WTC11 (cell line): ENCODE results near the gene METRNL. TPM values are rescaled to one million over a fixed set of nuclear protein-coding genes. Genes with fewer than 3 reads are reported as not detected.
A peak's percentile ranks its signal among the peaks of the same experiment; 100 is the strongest.

ENCODE experiments used
- ATAC-seq: fragments of 200-7000 bp; cut with Tn5 transposase; 2 replicates; pipeline ENCODE4 v1.10.0; 2021; ENCODE audit warnings: mild to moderate bottlenecking, moderate library complexity
- CTCF ChIA-PET: fragments of 300-600 bp; sonication (Branson Sonifier 250); formaldehyde crosslinking; loops from one replicate; lab custom pipeline; 2021; ENCODE audit warnings: antibody characterized with exemption; lab: Charles Lee
- POLR2A ChIA-PET: fragments of 350-600 bp; sonication (Branson Sonifier 250); formaldehyde crosslinking; loops from one replicate; lab custom pipeline; 2021; ENCODE audit warnings: antibody characterized with exemption; lab: Charles Lee
- DNase-seq: peaks from one replicate; pipeline ENCODE4 v3.0.0; 2021; ENCODE audit warnings: low spot score
- H3K27ac Mint-ChIP-seq: 2 replicates; pipeline ENCODE4 v1.8.0; 2021; ENCODE audit warnings: mixed read lengths
- H3K27me3 Mint-ChIP-seq: 2 replicates; pipeline ENCODE4 v1.8.0; 2021; ENCODE audit warnings: low read depth, mild to moderate bottlenecking, moderate library complexity, mixed read lengths
- H3K36me3 Mint-ChIP-seq: 2 replicates; pipeline ENCODE4 v1.8.0; 2021; ENCODE audit warnings: mixed read lengths
- H3K4me1 Mint-ChIP-seq: 2 replicates; pipeline ENCODE4 v1.8.0; 2022; ENCODE audit warnings: mixed read lengths
- H3K4me3 Mint-ChIP-seq: 2 replicates; pipeline ENCODE4 v1.8.0; 2021; ENCODE audit warnings: mild to moderate bottlenecking, moderate library complexity, mixed read lengths
- H3K9me3 Mint-ChIP-seq: 2 replicates; pipeline ENCODE4 v1.8.0; 2021; ENCODE audit warnings: mixed read lengths
- CREM ChIP-seq: sonication (generic); formaldehyde crosslinking; IDR thresholded peaks from 2 replicates; pipeline ENCODE4 v1.8.1; 2022; ENCODE audit warnings: mild to moderate bottlenecking, missing genetic modification reagents, moderate library complexity
- ELF4 ChIP-seq: sonication (generic); formaldehyde crosslinking; IDR thresholded peaks from 2 replicates; pipeline ENCODE4 v1.8.1; 2022; ENCODE audit warnings: low read depth, mild to moderate bottlenecking, moderate library complexity, missing genetic modification reagents
- GTF2I ChIP-seq: fragments of 250-450 bp; sonication (Bioruptor Pico); conservative IDR thresholded peaks from 2 replicates; pipeline ENCODE4 v1.4.0; 2021; ENCODE audit warnings: mild to moderate bottlenecking
- IRF2 ChIP-seq: sonication (generic); formaldehyde crosslinking; IDR thresholded peaks from 2 replicates; pipeline ENCODE4 v1.8.0; 2022; ENCODE audit warnings: low read depth, missing genetic modification reagents, borderline replicate concordance
- MXD4 ChIP-seq: fragments of 250-450 bp; sonication (Bioruptor Pico); IDR thresholded peaks from 2 replicates; pipeline ENCODE4 v1.8.0; 2021; ENCODE audit warnings: mild to moderate bottlenecking, moderate library complexity, borderline replicate concordance
- NFE2L1 ChIP-seq: sonication (generic); formaldehyde crosslinking; IDR thresholded peaks from 2 replicates; pipeline ENCODE4 v1.8.1; 2023; ENCODE audit warnings: missing genetic modification reagents
- NR2C2 ChIP-seq: sonication (generic); formaldehyde crosslinking; IDR thresholded peaks from 2 replicates; pipeline ENCODE4 v1.8.0; 2022; ENCODE audit warnings: mild to moderate bottlenecking, missing genetic modification reagents
- TEAD1 ChIP-seq: sonication (generic); formaldehyde crosslinking; IDR thresholded peaks from 2 replicates; pipeline ENCODE4 v1.8.0; 2022; ENCODE audit warnings: mild to moderate bottlenecking, missing genetic modification reagents
- ZNF219 ChIP-seq: sonication (generic); formaldehyde crosslinking; IDR thresholded peaks from 2 replicates; pipeline ENCODE4 v1.8.0; 2023; ENCODE audit warnings: missing genetic modification reagents, mild to moderate bottlenecking, borderline replicate concordance
- ZNF232 ChIP-seq: sonication (generic); formaldehyde crosslinking; IDR thresholded peaks from 2 replicates; pipeline ENCODE4 v1.8.0; 2022; ENCODE audit warnings: mild to moderate bottlenecking, missing genetic modification reagents
- ZNF263 ChIP-seq: sonication (generic); formaldehyde crosslinking; IDR thresholded peaks from 2 replicates; pipeline ENCODE4 v1.8.1; 2022; ENCODE audit warnings: low read depth, mild to moderate bottlenecking, moderate library complexity, missing genetic modification reagents
- ZNF396 ChIP-seq: fragments of 250-450 bp; sonication (Bioruptor Pico); IDR thresholded peaks from 2 replicates; pipeline ENCODE4 v1.8.0; 2021; ENCODE audit warnings: mild to moderate bottlenecking, moderate library complexity, borderline replicate concordance
- ZNF423 ChIP-seq: fragments of 250-450 bp; sonication (Bioruptor Pico); IDR thresholded peaks from 2 replicates; pipeline ENCODE4 v2.1.2; 2022; ENCODE audit warnings: mild to moderate bottlenecking, moderate library complexity
- total RNA-seq: library from RNA; stranded (reverse); gene quantifications from 3 replicates; pipeline ENCODE4 v1.2.3, GENCODE V29; 2021
- TF ChIP-seq, protein P1 (sequence below): fragments of 250-450 bp; sonication (Bioruptor Pico); conservative IDR thresholded peaks from 2 replicates; pipeline ENCODE4 v1.9.0; 2021; ENCODE audit warnings: mild to moderate bottlenecking
- TF ChIP-seq, protein P2 (sequence below): sonication (generic); formaldehyde crosslinking; IDR thresholded peaks from 2 replicates; pipeline ENCODE4 v1.8.1; 2023; ENCODE audit warnings: mild to moderate bottlenecking, moderate library complexity, missing genetic modification reagents
- TF ChIP-seq, protein P3 (sequence below): sonication (generic); formaldehyde crosslinking; IDR thresholded peaks from 2 replicates; pipeline ENCODE4 v1.8.0; 2022; ENCODE audit warnings: mild to moderate bottlenecking, missing genetic modification reagents
- TF ChIP-seq, protein P4 (sequence below): sonication (generic); formaldehyde crosslinking; IDR thresholded peaks from 2 replicates; pipeline ENCODE4 v1.8.0; 2022; ENCODE audit warnings: mild to moderate bottlenecking, missing genetic modification reagents
- TF ChIP-seq, protein P5 (sequence below): sonication (generic); formaldehyde crosslinking; IDR thresholded peaks from 2 replicates; pipeline ENCODE4 v1.8.1; 2023; ENCODE audit warnings: mild to moderate bottlenecking, missing genetic modification reagents
- TF ChIP-seq, protein P6 (sequence below): sonication (generic); formaldehyde crosslinking; IDR thresholded peaks from 2 replicates; pipeline ENCODE4 v1.8.1; 2022; ENCODE audit warnings: mild to moderate bottlenecking, moderate library complexity, missing genetic modification reagents

Gene METRNL
- total RNA-seq, 1 experiment from 2014 or later: 27.7 TPM

DNA sequence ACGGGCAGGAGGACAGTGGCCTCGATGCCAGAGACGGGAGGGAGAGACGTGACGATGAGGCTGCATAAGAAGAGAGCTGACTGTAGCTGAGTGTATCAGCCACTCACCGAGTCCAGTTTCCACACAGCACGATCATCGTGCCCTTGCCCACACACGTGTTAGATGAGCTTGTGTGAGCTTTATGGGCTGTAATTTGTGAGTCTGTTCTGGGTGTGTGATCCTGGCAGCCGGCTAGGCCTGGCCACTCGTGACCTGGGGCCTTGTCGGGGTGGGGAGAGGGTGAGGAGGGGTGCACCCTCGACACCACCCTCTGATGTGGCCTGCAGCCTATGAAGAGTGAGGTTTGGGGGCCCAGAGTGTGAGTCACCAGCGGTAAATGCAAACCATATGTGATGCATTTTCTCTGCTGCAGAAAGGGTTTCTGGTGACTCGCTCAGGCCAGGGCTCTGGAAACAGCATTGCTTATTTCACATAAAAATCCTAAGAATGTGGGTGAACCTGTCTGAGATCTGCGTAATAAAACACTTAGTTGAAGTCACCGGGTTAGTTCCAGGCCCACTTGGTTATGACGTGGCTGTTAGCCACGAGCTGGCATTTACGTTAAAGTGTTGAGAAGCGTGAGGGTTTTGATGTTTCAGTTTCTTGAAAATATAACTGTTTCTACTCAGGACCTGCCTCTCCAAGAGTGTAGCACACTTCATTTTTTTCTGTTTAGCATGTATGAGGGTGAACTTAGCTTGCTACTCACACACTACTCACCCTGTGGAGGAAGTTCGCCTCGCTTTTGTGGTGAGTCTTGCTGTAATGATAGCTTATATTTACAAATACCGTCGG lies 4.2 kb downstream of the METRNL start:
- DNase-seq: no peak
- peak; percentile 32 for ATAC-seq
- H3K36me3 Mint-ChIP-seq: peaks cover 5% of the 10 kb centered on the region; the same call in 1 of the 2 replicates
- peak overlapping the region; percentile 98 for H3K27ac Mint-ChIP-seq
- peaks cover 46% of the 10 kb centered on the region for H3K4me1 Mint-ChIP-seq
- ChIA-PET CTCF (interaction anchor here (0.8 kb wide), 1 partner anchor 22 kb away, joined by 3 read pairs; no protein-coding TSS in a partner anchor), POLR2A (no interaction called here)
- no peaks in the 10 kb centered on the region for H3K9me3 Mint-ChIP-seq
- TF ChIP-seq CREM (CRISPR knock-in tag) (no peak), ELF4 (no peak), GTF2I (CRISPR knock-in tag) (no peak), TEAD1 (peak; percentile 46; the same call in 1 of the 2 replicates), ZNF396 (CRISPR knock-in tag) (no peak), ZNF263 (CRISPR knock-in tag) (no peak), ZNF423 (no peak)
- TF ChIP-seq, protein P1, sequence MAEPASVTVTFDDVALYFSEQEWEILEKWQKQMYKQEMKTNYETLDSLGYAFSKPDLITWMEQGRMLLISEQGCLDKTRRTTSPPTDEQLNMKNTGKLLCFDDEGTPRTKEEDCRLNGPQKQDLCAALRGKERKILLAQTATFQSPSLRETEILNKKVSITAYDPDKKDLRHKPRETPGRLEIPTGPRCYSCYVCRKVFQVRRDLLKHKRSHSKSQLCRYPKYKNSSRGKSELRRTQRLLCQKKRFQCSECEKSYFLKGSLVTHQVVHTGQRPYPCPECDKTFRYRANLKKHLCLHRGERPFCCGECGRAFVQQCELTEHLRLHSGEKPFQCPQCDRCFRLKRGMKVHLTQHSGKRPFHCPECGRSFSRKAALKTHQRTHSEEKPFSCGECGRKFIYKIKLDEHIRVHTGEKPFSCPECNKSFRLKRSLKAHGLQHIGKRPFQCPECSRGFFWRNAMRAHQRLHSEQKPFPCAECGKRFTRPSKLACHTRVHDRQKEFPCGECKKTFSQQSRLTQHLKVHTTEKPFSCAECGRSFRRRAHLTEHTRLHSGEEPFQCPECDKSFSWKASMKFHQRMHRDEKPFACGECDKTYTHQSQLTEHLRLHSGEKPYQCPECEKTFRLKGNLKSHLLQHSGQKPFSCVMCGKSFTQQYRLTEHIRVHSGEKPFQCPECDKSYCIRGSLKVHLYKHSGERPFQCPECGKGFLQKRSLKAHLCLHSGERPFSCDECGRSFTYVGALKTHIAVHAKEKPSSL: no peak
- H3K4me3 Mint-ChIP-seq: peak overlapping the region; percentile 62
- H3K27me3 Mint-ChIP-seq: peaks cover 16% of the 10 kb centered on the region

DNA sequence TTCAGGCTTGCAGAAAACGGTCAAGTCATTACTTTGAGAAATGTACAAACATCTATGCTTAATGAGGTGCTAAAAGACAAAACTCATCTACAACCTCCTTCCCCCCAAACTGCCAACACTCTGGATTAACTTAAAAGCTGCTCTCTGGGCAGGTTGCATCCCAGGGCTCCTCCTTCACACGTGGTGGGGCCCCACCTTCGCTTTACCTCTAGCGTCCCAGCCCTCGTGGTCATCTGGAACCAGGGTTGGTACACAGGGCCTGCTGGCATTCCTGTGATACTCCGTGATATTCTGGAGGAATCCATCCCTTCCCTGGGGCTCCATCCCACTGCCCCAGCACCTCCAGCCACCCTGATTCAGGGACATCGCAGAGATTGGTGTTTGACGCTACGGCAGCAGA lies 4.8 kb downstream of the METRNL start:
- Mint-ChIP-seq H3K27ac (peak overlapping the region; percentile 98), H3K4me1 (peaks cover 47% of the 10 kb centered on the region), H3K27me3 (peaks cover 15% of the 10 kb centered on the region), H3K4me3 (peak overlapping the region; percentile 62), H3K9me3 (no peaks in the 10 kb centered on the region), H3K36me3 (peaks cover 5% of the 10 kb centered on the region; the same call in 1 of the 2 replicates)
- POLR2A ChIA-PET: interaction anchor here (0.6 kb wide), 1 partner anchor 88 kb away, joined by 6 read pairs; no protein-coding TSS in a partner anchor
- DNase-seq (no peak), ATAC-seq (no peak)
- CTCF ChIA-PET: no interaction called here
- no peak for TF ChIP-seq ZNF423
- TF ChIP-seq, protein P2, sequence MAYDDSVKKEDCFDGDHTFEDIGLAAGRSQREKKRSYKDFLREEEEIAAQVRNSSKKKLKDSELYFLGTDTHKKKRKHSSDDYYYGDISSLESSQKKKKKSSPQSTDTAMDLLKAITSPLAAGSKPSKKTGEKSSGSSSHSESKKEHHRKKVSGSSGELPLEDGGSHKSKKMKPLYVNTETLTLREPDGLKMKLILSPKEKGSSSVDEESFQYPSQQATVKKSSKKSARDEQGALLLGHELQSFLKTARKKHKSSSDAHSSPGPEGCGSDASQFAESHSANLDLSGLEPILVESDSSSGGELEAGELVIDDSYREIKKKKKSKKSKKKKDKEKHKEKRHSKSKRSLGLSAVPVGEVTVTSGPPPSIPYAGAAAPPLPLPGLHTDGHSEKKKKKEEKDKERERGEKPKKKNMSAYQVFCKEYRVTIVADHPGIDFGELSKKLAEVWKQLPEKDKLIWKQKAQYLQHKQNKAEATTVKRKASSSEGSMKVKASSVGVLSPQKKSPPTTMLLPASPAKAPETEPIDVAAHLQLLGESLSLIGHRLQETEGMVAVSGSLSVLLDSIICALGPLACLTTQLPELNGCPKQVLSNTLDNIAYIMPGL (CRISPR knock-in tag): no peak
- TF ChIP-seq, protein P3, sequence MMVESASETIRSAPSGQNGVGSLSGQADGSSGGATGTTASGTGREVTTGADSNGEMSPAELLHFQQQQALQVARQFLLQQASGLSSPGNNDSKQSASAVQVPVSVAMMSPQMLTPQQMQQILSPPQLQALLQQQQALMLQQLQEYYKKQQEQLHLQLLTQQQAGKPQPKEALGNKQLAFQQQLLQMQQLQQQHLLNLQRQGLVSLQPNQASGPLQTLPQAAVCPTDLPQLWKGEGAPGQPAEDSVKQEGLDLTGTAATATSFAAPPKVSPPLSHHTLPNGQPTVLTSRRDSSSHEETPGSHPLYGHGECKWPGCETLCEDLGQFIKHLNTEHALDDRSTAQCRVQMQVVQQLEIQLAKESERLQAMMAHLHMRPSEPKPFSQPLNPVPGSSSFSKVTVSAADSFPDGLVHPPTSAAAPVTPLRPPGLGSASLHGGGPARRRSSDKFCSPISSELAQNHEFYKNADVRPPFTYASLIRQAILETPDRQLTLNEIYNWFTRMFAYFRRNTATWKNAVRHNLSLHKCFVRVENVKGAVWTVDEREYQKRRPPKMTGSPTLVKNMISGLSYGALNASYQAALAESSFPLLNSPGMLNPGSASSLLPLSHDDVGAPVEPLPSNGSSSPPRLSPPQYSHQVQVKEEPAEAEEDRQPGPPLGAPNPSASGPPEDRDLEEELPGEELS: no peak

DNA sequence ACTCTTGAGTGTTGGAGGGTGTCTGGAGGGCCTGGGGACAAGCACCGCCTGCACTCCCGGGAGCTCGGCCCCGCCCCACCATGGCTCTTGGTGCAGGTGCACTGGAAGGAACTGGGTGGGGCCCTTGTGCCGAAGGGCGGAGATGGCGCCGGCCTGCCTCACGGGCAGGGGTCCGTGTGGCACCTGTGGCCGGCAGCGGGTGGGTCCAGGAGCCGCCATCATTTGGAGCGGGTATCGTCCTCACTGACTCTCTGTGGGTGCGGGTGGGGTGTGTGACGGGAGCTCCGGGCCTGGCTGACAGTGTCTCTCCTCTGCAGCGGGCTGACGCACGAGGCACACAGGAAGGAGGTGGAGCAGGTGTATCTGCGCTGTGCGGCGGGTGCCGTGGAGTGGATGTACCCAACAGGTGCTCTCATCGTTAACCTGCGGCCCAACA lies 5.2 kb downstream of the METRNL start:
- CTCF ChIA-PET: no interaction called here
- POLR2A ChIA-PET: interaction anchor here (0.6 kb wide), 1 partner anchor 88 kb away, joined by 6 read pairs; no protein-coding TSS in a partner anchor
- ATAC-seq (no peak), DNase-seq (no peak)
- peak overlapping the region; percentile 20 for H3K4me3 Mint-ChIP-seq
- no peaks in the 10 kb centered on the region for H3K9me3 Mint-ChIP-seq
- peaks cover 15% of the 10 kb centered on the region for H3K27me3 Mint-ChIP-seq
- H3K4me1 Mint-ChIP-seq: peaks cover 50% of the 10 kb centered on the region
- peak overlapping the region; percentile 98 for H3K27ac Mint-ChIP-seq
- peaks cover 5% of the 10 kb centered on the region; the same call in 1 of the 2 replicates for H3K36me3 Mint-ChIP-seq
- TF ChIP-seq, protein P4, sequence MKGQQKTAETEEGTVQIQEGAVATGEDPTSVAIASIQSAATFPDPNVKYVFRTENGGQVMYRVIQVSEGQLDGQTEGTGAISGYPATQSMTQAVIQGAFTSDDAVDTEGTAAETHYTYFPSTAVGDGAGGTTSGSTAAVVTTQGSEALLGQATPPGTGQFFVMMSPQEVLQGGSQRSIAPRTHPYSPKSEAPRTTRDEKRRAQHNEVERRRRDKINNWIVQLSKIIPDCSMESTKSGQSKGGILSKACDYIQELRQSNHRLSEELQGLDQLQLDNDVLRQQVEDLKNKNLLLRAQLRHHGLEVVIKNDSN: no peak
- TF ChIP-seq NFE2L1 (CRISPR knock-in tag) (no peak), MXD4 (CRISPR knock-in tag) (no peak), NR2C2 (no peak), IRF2 (CRISPR knock-in tag) (no peak), ZNF232 (CRISPR knock-in tag) (no peak), ZNF219 (CRISPR knock-in tag) (no peak)
- TF ChIP-seq, protein P5, sequence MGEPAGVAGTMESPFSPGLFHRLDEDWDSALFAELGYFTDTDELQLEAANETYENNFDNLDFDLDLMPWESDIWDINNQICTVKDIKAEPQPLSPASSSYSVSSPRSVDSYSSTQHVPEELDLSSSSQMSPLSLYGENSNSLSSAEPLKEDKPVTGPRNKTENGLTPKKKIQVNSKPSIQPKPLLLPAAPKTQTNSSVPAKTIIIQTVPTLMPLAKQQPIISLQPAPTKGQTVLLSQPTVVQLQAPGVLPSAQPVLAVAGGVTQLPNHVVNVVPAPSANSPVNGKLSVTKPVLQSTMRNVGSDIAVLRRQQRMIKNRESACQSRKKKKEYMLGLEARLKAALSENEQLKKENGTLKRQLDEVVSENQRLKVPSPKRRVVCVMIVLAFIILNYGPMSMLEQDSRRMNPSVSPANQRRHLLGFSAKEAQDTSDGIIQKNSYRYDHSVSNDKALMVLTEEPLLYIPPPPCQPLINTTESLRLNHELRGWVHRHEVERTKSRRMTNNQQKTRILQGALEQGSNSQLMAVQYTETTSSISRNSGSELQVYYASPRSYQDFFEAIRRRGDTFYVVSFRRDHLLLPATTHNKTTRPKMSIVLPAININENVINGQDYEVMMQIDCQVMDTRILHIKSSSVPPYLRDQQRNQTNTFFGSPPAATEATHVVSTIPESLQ (CRISPR knock-in tag): no peak
- TF ChIP-seq, protein P6, sequence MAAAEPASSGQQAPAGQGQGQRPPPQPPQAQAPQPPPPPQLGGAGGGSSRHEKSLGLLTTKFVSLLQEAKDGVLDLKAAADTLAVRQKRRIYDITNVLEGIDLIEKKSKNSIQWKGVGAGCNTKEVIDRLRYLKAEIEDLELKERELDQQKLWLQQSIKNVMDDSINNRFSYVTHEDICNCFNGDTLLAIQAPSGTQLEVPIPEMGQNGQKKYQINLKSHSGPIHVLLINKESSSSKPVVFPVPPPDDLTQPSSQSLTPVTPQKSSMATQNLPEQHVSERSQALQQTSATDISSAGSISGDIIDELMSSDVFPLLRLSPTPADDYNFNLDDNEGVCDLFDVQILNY (CRISPR knock-in tag): no peak
- TF ChIP-seq, protein P3: no peak
